ENCODE data around the gene KCNK3.

KCNK3 gene

GRCh38 chr2:26769089-26769761 lies 76.7 kb downstream of the KCNK3 start:
- Histone ChIP-seq H3K27me3 (no peaks in the 10 kb centered on the region), H3K4me2 (peak overlapping the region in 10 of 11 experiments; percentile 4 to 98 (median 52); a peak in 14 of 22 replicates), H3K27ac (peak overlapping the region; percentile 16 to 83 (median 34); a peak in 16 of 22 replicates), H3K4me1 (peaks cover 61 to 90% (median 78%) of the 10 kb centered on the region in 10 experiments), H3K36me3 (peaks cover 6 to 42% (median 21%) of the 10 kb centered on the region in 11 experiments; a peak in 21 of 22 replicates), H4K20me1 (peaks cover 27 to 96% (median 90%) of the 10 kb centered on the region in 11 experiments), H3K9ac (peak overlapping the region in 9 of 11 experiments; percentile 14 to 67 (median 32); a peak in 11 of 22 replicates), H3K9me3 (replicated peaks in 1 of 11) (no peaks in the 10 kb centered on the region), H3K4me3 (peak overlapping the region in 2 of 10 experiments; percentile 6 to 23; a peak in 3 of 20 replicates)
- TF ChIP-seq Cebpa-rat (IDR thresholded peaks at IDR 0.05), result no peak

DNA sequence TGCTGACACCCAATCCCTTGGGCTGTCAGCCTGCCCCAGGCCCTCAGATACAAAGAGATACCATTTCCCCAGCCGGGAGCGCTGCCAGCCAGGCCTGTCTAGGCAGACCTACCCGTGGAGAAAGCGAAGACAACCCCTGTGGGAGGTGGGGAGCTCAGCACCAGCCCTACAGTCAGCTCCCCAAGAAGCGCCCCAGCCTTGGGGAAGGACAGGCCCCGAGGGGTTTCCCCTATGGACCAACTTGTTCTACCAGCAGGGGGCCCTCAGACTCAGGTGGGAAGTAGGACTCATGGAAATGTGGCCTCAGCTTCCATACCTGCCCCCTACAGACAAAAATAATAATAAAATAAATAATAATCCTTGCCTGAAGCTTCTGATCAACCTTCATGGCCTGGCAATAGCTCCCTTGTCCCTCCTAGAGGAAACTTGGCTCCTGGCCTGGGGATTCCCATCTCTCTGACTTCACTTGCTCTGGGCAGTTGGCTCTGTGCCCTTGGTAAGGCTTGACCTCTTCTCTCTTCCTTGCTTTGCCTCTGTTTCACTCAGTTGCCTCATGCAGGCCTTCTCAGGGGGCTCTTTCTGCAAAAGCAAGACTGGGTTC lies 78.6 kb downstream of the KCNK3 start:
- Histone ChIP-seq H3K9ac (peak overlapping the region in 2 of 11 experiments; percentile 65 to 67; a peak in 4 of 22 replicates), H3K4me1 (peaks cover 50 to 81% (median 63%) of the 10 kb centered on the region in 10 experiments), H3K27me3 (no peaks in the 10 kb centered on the region), H3K36me3 (peaks cover 25 to 59% (median 40%) of the 10 kb centered on the region in 11 experiments), H3K4me2 (peak overlapping the region; percentile 58 to 98 (median 77)), H4K20me1 (peaks cover 41 to 100% (median 94%) of the 10 kb centered on the region in 11 experiments), H3K27ac (peak overlapping the region in 4 of 11 experiments; percentile 44 to 83 (median 59); a peak in 7 of 22 replicates), H3K9me3 (replicated peaks in 1 of 11) (no peaks in the 10 kb centered on the region), H3K4me3 (no peak overlapping the region; a peak in 1 of 20 replicates)
- no peak for TF ChIP-seq Cebpa-rat (IDR thresholded peaks at IDR 0.05)

- H3K9me3 ChIP-seq (replicated peaks in 1 of 11), result no peaks in the 10 kb centered on the region
- no peak for TF ChIP-seq Cebpa-rat (IDR thresholded peaks at IDR 0.05)
- peak overlapping the region in 10 of 11 experiments; percentile 22 to 68 (median 57); a peak in 17 of 22 replicates for H3K27ac ChIP-seq
- no peak overlapping the region for H3K4me3 ChIP-seq
- H3K27me3 ChIP-seq, result no peaks in the 10 kb centered on the region
- H4K20me1 ChIP-seq, result peaks cover 43 to 96% (median 88%) of the 10 kb centered on the region in 11 experiments
- H3K4me2 ChIP-seq, result peak overlapping the region; percentile 58 to 98 (median 77)
- H3K4me1 ChIP-seq, result peaks cover 38 to 68% (median 50%) of the 10 kb centered on the region in 10 experiments
- peaks cover 37 to 71% (median 52%) of the 10 kb centered on the region in 11 experiments for H3K36me3 ChIP-seq
- peak overlapping the region in 5 of 11 experiments; percentile 9 to 63 (median 24); a peak in 7 of 22 replicates for H3K9ac ChIP-seq
Observed at GRCh38 chr2:26772064-26773001, 79.8 kb downstream of the KCNK3 start.

DNA sequence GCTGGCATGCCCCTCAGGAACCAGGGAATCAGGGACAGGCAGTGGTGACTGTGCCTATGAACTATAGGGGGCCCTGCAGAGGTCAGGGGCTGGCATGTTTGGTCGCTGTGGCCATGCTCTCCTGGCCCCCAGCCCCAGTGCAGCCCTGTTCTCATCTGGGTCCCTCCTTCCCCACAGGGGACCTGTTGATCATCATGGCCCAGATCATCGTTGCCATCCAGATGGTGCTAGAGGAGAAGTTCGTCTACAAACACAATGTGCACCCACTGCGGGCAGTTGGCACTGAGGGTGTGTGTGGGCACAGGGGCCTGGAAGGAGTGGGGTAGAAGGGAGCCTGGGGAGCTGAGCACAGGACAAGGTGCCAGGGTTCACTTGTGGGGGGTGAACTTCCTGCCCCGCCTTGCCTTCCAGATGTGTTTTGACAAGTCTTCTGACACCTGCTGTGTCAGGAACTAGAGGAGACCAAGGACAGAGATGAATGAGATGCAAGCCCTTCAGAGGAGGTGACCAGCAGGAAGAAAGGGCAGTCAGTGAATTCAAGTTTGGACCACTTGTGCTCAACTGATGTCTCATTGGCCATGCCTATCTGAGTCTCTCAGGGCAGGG lies 83.8 kb downstream of the KCNK3 start:
- Histone ChIP-seq H3K27ac (no peak overlapping the region), H3K9me3 (replicated peaks in 1 of 11) (peaks cover 0 to 17% (median 0%) of the 10 kb centered on the region in 11 experiments; a peak in 8 of 22 replicates), H3K36me3 (peaks cover 74 to 90% (median 77%) of the 10 kb centered on the region in 11 experiments)

DNA sequence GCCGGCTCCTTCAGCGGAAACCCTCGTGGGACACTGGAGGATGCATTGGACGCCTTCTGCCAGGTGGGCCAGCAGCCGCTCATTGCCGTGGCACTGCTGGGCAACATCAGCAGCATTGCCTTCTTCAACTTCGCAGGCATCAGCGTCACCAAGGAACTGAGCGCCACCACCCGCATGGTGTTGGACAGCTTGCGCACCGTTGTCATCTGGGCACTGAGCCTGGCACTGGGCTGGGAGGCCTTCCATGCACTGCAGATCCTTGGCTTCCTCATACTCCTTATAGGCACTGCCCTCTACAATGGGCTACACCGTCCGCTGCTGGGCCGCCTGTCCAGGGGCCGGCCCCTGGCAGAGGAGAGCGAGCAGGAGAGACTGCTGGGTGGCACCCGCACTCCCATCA lies 85.6 kb downstream of the KCNK3 start:
- no peak for TF ChIP-seq Cebpa-rat (IDR thresholded peaks at IDR 0.05)
- Histone ChIP-seq H3K9ac (no peak overlapping the region), H3K4me2 (no peak overlapping the region), H3K27me3 (no peaks in the 10 kb centered on the region), H3K9me3 (replicated peaks in 1 of 11) (peaks cover 0 to 17% (median 0%) of the 10 kb centered on the region in 11 experiments; a peak in 8 of 22 replicates), H3K4me1 (peaks cover 0 to 20% (median 1%) of the 10 kb centered on the region in 10 experiments; a peak in 16 of 20 replicates), H3K36me3 (peaks cover 77 to 92% (median 79%) of the 10 kb centered on the region in 11 experiments), H4K20me1 (peaks cover 6 to 59% (median 40%) of the 10 kb centered on the region in 11 experiments; a peak in 19 of 22 replicates), H3K27ac (no peak overlapping the region), H3K4me3 (no peak overlapping the region)

More for the DNA sequence above, 83.8 kb downstream of the KCNK3 start:
- H3K4me3 ChIP-seq, result no peak overlapping the region
- peaks cover 21 to 77% (median 54%) of the 10 kb centered on the region in 11 experiments; a peak in 21 of 22 replicates for H4K20me1 ChIP-seq
- no peaks in the 10 kb centered on the region for H3K27me3 ChIP-seq
- TF ChIP-seq Cebpa-rat (IDR thresholded peaks at IDR 0.05), result no peak
- no peak overlapping the region for H3K4me2 ChIP-seq
- peaks cover 18 to 33% (median 19%) of the 10 kb centered on the region in 10 experiments for H3K4me1 ChIP-seq
- H3K9ac ChIP-seq, result no peak overlapping the region; a peak in 1 of 22 replicates

- Histone ChIP-seq H3K4me3 (no peak overlapping the region), H3K27me3 (no peaks in the 10 kb centered on the region), H3K36me3 (peaks cover 77 to 91% (median 79%) of the 10 kb centered on the region in 11 experiments), H3K9ac (no peak overlapping the region), H4K20me1 (peaks cover 6 to 55% (median 36%) of the 10 kb centered on the region in 11 experiments; a peak in 18 of 22 replicates), H3K4me1 (peaks cover 0 to 17% (median 0%) of the 10 kb centered on the region in 10 experiments; a peak in 3 of 20 replicates), H3K27ac (no peak overlapping the region), H3K4me2 (no peak overlapping the region), H3K9me3 (replicated peaks in 1 of 11) (peaks cover 0 to 17% (median 0%) of the 10 kb centered on the region in 11 experiments; a peak in 8 of 22 replicates)
- no peak for TF ChIP-seq Cebpa-rat (IDR thresholded peaks at IDR 0.05)
Observed at GRCh38 chr2:26778507-26778906, 86.0 kb downstream of the KCNK3 start.

- Histone ChIP-seq H3K36me3 (peaks cover 60 to 73% (median 64%) of the 10 kb centered on the region in 11 experiments), H3K4me1 (peaks cover 6 to 18% (median 7%) of the 10 kb centered on the region in 10 experiments; a peak in 16 of 20 replicates), H3K4me2 (no peak overlapping the region), H4K20me1 (peaks cover 0 to 37% (median 19%) of the 10 kb centered on the region in 11 experiments; a peak in 18 of 22 replicates), H3K9ac (no peak overlapping the region), H3K27ac (no peak overlapping the region), H3K27me3 (no peaks in the 10 kb centered on the region), H3K9me3 (replicated peaks in 1 of 11) (peaks cover 0 to 17% (median 0%) of the 10 kb centered on the region in 11 experiments; a peak in 9 of 22 replicates), H3K4me3 (no peak overlapping the region)
- no peak for TF ChIP-seq Cebpa-rat (IDR thresholded peaks at IDR 0.05)
Observed at GRCh38 chr2:26780203-26780760, 87.8 kb downstream of the KCNK3 start.
